ENCODE data around the gene SLC35G6. TPM values are rescaled to one million over a fixed set of nuclear protein-coding genes. Genes with fewer than 3 reads are reported as not detected.

SLC35G6 gene
- total RNA-seq, 1 donor from 2014 or later: not detected

DNA sequence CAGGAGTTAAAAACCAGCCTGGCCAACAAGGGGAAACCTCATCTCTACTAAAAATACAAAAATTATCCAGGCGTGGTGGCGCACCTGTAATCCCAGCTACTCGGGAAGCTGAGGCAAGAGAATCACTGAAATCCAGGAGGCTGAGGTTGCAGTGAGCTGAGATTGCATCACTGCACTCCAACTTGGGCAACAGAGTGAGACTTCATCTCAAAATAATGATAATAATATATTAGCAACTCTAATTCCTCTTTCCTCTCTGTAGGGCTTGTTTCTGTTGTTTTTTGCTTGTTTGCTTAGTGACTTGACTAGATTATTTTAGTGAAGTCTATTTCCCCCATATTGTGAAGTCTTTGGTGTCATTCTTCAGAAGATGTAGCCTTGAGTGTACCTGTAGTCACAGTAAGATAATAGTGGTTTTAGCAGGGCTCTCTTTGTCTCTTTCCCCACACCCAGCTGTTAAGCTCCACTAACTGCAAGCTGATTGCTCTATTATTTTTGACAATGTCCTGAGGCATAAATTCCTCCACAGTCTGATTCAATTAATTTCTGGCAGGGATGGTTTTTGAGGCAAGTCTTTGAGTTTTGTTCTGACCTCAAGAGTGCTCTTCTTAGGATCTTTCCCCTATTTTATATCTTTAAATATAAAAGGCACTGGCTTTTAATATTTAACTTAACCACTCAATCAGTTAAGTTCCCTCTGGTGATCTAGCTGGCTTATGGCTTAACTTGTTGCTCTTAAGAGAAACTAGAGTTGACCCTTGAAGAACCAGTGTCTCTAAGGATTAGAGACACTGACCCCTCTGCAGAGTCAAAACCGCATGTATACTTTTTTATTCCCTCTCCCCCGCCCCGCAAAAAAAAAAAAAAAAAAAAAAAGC, 49.0 kb downstream of the SLC35G6 start:
- Mint-ChIP-seq H3K27ac (ENCODE audit: unreplicated experiment) (no peak overlapping the region), H3K36me3 (ENCODE audit: low read depth, unreplicated experiment) (peaks cover 4% of the 10 kb centered on the region), H3K27me3 (ENCODE audit: unreplicated experiment) (no peaks in the 10 kb centered on the region), H3K4me1 (ENCODE audit: unreplicated experiment) (no peaks in the 10 kb centered on the region), H3K4me3 (ENCODE audit: unreplicated experiment) (no peak overlapping the region), H3K9me3 (ENCODE audit: unreplicated experiment) (peaks cover 3% of the 10 kb centered on the region)
- TF ChIP-seq, protein P1, sequence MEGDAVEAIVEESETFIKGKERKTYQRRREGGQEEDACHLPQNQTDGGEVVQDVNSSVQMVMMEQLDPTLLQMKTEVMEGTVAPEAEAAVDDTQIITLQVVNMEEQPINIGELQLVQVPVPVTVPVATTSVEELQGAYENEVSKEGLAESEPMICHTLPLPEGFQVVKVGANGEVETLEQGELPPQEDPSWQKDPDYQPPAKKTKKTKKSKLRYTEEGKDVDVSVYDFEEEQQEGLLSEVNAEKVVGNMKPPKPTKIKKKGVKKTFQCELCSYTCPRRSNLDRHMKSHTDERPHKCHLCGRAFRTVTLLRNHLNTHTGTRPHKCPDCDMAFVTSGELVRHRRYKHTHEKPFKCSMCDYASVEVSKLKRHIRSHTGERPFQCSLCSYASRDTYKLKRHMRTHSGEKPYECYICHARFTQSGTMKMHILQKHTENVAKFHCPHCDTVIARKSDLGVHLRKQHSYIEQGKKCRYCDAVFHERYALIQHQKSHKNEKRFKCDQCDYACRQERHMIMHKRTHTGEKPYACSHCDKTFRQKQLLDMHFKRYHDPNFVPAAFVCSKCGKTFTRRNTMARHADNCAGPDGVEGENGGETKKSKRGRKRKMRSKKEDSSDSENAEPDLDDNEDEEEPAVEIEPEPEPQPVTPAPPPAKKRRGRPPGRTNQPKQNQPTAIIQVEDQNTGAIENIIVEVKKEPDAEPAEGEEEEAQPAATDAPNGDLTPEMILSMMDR (IDR thresholded peaks at IDR 0.05; ENCODE audit: unreplicated experiment): no peak
- DNase-seq (ENCODE audit: low spot score): no peak

Other genes with a start within 250 kb of the SLC35G6 start
- 58.2 TPM for gene DVL2, start 246.9 kb upstream of the SLC35G6 start, total RNA-seq (ENCODE audit: unreplicated experiment)
- 80.9 TPM for gene PHF23, start 242.0 kb upstream of the SLC35G6 start, total RNA-seq (ENCODE audit: unreplicated experiment)
- gene GABARAP, start 239.0 kb upstream of the SLC35G6 start, total RNA-seq (ENCODE audit: unreplicated experiment): 418 TPM
- 148 TPM for gene CTDNEP1, start 229.7 kb upstream of the SLC35G6 start, total RNA-seq (ENCODE audit: unreplicated experiment)
- 36.9 TPM for gene ELP5, start 229.2 kb upstream of the SLC35G6 start, total RNA-seq (ENCODE audit: unreplicated experiment)
- 65.7 TPM for gene CLDN7, start 219.0 kb upstream of the SLC35G6 start, total RNA-seq (ENCODE audit: unreplicated experiment)
- 2.2 TPM for gene SLC2A4, start 199.7 kb upstream of the SLC35G6 start, total RNA-seq (ENCODE audit: unreplicated experiment)
- gene YBX2, start 186.8 kb upstream of the SLC35G6 start, total RNA-seq (ENCODE audit: unreplicated experiment): 14.6 TPM
- gene EIF5A, start 173.8 kb upstream of the SLC35G6 start, total RNA-seq (ENCODE audit: unreplicated experiment): 362 TPM
- 56.8 TPM for gene GPS2, start 166.1 kb upstream of the SLC35G6 start, total RNA-seq (ENCODE audit: unreplicated experiment)
- 55.7 TPM for gene NEURL4, start 152.1 kb upstream of the SLC35G6 start, total RNA-seq (ENCODE audit: unreplicated experiment)
- 5.5 TPM for gene ACAP1, start 144.9 kb upstream of the SLC35G6 start, total RNA-seq (ENCODE audit: unreplicated experiment)
- 4.8 TPM for gene KCTD11, start 129.3 kb upstream of the SLC35G6 start, total RNA-seq (ENCODE audit: unreplicated experiment)
- gene TMEM95, start 126.3 kb upstream of the SLC35G6 start, total RNA-seq (ENCODE audit: unreplicated experiment): not detected
- 1.7 TPM for gene TNK1, start 100.4 kb upstream of the SLC35G6 start, total RNA-seq (ENCODE audit: unreplicated experiment)
- gene PLSCR3, start 86.9 kb upstream of the SLC35G6 start, total RNA-seq (ENCODE audit: unreplicated experiment): 74.2 TPM
- 94.7 TPM for gene TMEM256, start 77.3 kb upstream of the SLC35G6 start, total RNA-seq (ENCODE audit: unreplicated experiment)
- gene NLGN2, start 73.6 kb upstream of the SLC35G6 start, total RNA-seq (ENCODE audit: unreplicated experiment): 54.8 TPM
- 0.38 TPM for gene SPEM1, start 61.1 kb upstream of the SLC35G6 start, total RNA-seq (ENCODE audit: unreplicated experiment)
- gene SPEM2, start 55.8 kb upstream of the SLC35G6 start, total RNA-seq (ENCODE audit: unreplicated experiment): 0.15 TPM
- gene SPEM3, start 52.6 kb upstream of the SLC35G6 start, total RNA-seq (ENCODE audit: unreplicated experiment): not detected
- 6.1 TPM for gene TMEM102, start 46.0 kb upstream of the SLC35G6 start, total RNA-seq (ENCODE audit: unreplicated experiment)
- gene FGF11, start 41.9 kb upstream of the SLC35G6 start, total RNA-seq (ENCODE audit: unreplicated experiment): 19.7 TPM
- gene CHRNB1, start 36.4 kb upstream of the SLC35G6 start, total RNA-seq (ENCODE audit: unreplicated experiment): 11.8 TPM
- gene ZBTB4, start 1.8 kb upstream of the SLC35G6 start, total RNA-seq (ENCODE audit: unreplicated experiment): 21.5 TPM
- gene POLR2A, start 2.9 kb downstream of the SLC35G6 start, total RNA-seq (ENCODE audit: unreplicated experiment): 198 TPM
- 16.3 TPM for gene TNFSF12, start 67.6 kb downstream of the SLC35G6 start, total RNA-seq (ENCODE audit: unreplicated experiment)
- 5.6 TPM for gene TNFSF13, start 77.3 kb downstream of the SLC35G6 start, total RNA-seq (ENCODE audit: unreplicated experiment)
- 57.8 TPM for gene SENP3, start 80.5 kb downstream of the SLC35G6 start, total RNA-seq (ENCODE audit: unreplicated experiment)
- gene CD68, start 98.2 kb downstream of the SLC35G6 start, total RNA-seq (ENCODE audit: unreplicated experiment): 1.6 TPM
- 51.8 TPM for gene MPDU1, start 102.4 kb downstream of the SLC35G6 start, total RNA-seq (ENCODE audit: unreplicated experiment)
- gene SOX15, start 108.6 kb downstream of the SLC35G6 start, total RNA-seq (ENCODE audit: unreplicated experiment): 1.3 TPM
- gene FXR2, start 133.5 kb downstream of the SLC35G6 start, total RNA-seq (ENCODE audit: unreplicated experiment): 37.9 TPM
- gene SAT2, start 146.4 kb downstream of the SLC35G6 start, total RNA-seq (ENCODE audit: unreplicated experiment): 100 TPM
- 0.95 TPM for gene SHBG, start 148.7 kb downstream of the SLC35G6 start, total RNA-seq (ENCODE audit: unreplicated experiment)
- 10.4 TPM for gene ATP1B2, start 169.5 kb downstream of the SLC35G6 start, total RNA-seq (ENCODE audit: unreplicated experiment)
- 95.5 TPM for gene TP53, start 206.0 kb downstream of the SLC35G6 start, total RNA-seq (ENCODE audit: unreplicated experiment)
- gene WRAP53, start 207.0 kb downstream of the SLC35G6 start, total RNA-seq (ENCODE audit: unreplicated experiment): 21.3 TPM
- 61.9 TPM for gene EFNB3, start 223.8 kb downstream of the SLC35G6 start, total RNA-seq (ENCODE audit: unreplicated experiment)
- 0.72 TPM for gene DNAH2, start 236.3 kb downstream of the SLC35G6 start, total RNA-seq (ENCODE audit: unreplicated experiment)